Epithelial cell of esophagus (primary cell): ENCODE measurements around the gene LEMD1.

Experiments
- DNase-seq: peaks from one replicate; pipeline ENCODE4 v3.0.0; 2010; ENCODE audit warnings: low read depth
- H3K4me3 ChIP-seq: 2 replicates; pipeline ENCODE4 v1.5.1; 2011; ENCODE audit warnings: mild to moderate bottlenecking, low read length, control low read depth
- CTCF ChIP-seq: IDR thresholded peaks from 2 replicates; pipeline ENCODE4 v1.5.1; 2011; ENCODE audit warnings: low read depth, mild to moderate bottlenecking, low read length, control low read depth, inconsistent platforms; ENCODE audit not compliant: insufficient read depth; ENCODE audit errors: missing control alignments

The LEMD1 gene

DNA sequence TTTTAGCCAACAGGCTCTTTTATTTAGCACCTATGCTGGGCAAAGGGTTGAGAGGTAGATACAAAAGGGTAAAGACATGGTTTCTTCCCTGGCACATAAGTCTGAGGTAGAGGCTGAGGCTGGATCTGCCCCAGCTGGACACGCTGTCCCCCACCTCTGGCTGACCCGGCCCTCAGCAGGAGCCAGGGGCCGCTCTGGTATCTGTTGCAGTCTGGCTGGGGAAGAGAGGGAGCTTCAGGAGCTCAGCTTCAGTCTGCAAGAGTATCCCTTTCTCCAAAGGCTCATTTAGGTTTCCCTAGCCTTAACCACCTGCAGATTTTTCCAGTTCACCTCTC lies 19.8 kb upstream of the LEMD1 start:
- TF ChIP-seq CTCF: no peak
- DNase-seq: no peak
- no peak overlapping the region for H3K4me3 ChIP-seq

GRCh38 chr1:205441318-205441633 lies 19.4 kb upstream of the LEMD1 start:
- no peak overlapping the region for H3K4me3 ChIP-seq
- no peak for TF ChIP-seq CTCF
- DNase-seq: no peak

DNA sequence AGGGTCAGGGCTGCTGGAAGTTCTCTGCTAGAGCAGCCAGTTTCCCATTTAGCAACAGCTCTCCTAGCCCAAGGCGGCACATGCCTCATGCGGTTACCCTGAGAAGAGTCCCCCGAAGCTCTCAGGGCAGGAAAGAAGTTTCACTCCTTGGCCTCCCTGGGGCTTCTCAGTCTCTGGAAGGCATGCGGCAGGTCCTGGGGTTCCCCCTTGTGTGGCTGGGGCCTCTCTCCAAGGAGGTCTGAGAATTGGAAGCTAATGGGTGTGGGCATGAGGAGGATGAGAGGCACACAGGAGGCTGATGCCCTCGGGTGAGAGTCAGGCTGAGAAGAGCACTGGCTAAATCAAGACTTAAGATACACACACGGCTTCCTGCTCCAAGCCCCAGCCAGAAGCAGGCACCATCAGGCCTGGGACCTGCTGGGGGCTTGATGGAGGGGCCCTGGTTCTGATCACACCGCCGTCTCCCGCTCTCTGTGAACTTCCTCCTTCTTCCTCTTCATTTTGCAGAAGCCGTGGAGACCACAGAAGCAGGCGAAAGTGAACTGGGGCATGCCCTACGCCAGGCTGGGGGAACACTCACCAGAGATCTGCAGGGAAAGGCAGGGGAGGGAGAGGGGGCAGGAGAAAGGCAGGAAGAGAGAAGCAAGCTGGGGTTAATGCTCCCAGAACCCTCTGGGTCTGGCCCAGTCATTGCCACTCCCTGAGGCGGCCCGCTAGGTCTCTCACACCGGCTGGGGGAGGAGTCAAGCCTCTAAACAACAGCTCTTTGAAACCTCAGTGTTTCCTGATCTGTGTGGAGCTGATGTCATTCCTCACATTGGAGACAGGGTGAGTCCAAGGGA lies 18.8 kb upstream of the LEMD1 start:
- TF ChIP-seq CTCF: no peak
- peak; percentile 92 for DNase-seq
- no peak overlapping the region for H3K4me3 ChIP-seq

GRCh38 chr1:205440121-205440475 lies 18.2 kb upstream of the LEMD1 start:
- no peak overlapping the region for H3K4me3 ChIP-seq
- no peak for TF ChIP-seq CTCF
- DNase-seq: no peak

DNA sequence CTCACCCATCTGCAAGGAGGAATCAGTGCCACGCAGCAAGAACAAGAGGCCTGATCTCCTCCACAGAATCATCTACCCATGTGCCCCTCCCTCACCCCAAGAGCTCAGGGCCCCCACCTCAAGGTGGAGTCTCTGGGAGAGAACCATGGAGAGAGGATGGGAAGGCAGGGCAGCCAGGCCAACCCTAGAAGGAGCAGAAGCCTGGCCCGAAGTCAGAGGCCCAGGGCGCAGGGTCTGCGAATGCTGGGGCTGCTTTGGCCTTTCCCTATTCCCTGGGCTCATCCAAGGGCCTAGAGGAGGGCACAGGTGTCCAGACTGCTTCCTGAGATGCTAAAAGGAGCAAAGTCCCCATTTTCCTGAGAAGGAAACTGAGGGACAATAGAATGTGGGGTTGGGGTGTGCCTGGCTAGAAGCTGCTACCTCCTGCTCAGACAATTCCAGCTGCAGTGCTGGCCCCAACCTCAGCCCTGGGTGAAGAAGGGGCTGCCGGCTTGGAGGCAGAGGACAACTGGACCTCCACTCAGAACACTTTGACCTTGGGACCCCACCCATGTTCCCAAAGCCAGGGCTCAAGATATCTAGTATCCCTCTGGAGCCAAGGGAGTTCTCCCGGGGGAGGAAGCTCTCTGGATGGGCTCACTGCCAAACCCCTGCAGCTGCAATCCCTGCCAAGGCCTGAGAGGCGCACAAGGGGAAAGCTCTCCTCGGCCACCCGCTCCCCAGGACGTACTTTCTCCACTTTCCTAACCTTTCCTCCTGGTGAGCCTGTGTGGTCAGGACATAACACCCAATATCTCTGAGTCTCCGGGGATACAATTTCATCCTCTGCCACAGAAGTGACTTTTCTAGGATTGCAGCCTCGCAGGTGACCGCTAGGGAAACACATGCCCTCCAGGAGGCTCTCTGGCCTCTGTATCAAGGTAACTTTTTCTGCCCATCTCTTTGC lies 16.6 kb upstream of the LEMD1 start:
- TF ChIP-seq CTCF: peak; percentile 71
- H3K4me3 ChIP-seq: no peak overlapping the region
- DNase-seq: peak; percentile 70

DNA sequence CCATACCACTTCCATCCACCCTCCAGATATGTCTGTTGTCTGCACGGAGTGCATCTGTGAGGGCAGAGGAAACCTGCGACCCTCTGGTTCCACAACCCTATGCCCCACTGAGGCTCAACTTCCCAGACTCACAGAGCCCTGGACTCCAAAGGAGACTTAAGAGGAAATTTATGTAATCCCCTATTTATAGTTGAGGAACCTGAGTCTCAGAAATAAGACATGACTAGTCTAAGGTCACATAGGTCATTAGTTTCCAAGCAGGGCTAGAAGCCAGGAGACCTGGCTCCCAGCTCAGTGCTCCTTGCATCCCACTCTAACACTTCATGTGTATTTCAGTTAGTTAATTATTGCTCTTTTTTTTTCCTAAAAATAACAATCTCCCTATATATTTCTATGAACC lies 15.7 kb upstream of the LEMD1 start:
- H3K4me3 ChIP-seq: no peak overlapping the region
- TF ChIP-seq CTCF: no peak
- no peak for DNase-seq
